Adrenal gland (tissue), 12 donors: ENCODE measurements around the gene TUBB4B. TPM values are rescaled to one million over a fixed set of nuclear protein-coding genes. Genes with fewer than 3 reads are reported as not detected.

ENCODE experiments used
- DNase-seq, 7 donors: peaks; one replicate each; pipeline ENCODE4 v3.0.0-alpha.2; 2019 to 2020
- H3K27ac ChIP-seq, 5 donors: fragments of 200-600 bp; sonication (generic) in 4 of 5; 1 replicate in 3 of 5; 2 replicates in 2 of 5; pipeline versions ENCODE4 v1.5.1 to v1.8.0; 2016 to 2020; ENCODE audit warnings: mild to moderate bottlenecking in 1 of 5
- H3K27me3 ChIP-seq: fragments of 200-600 bp; 2 replicates; pipeline ENCODE4 v1.8.0; 2021
- H3K36me3 ChIP-seq, 2 donors: fragments of 200-600 bp; replicated peaks in 1 of 2; 1 replicate in 1 of 2; 2 replicates in 1 of 2; pipeline versions ENCODE4 v1.5.1 to v1.8.0; 2018 to 2022
- H3K4me1 ChIP-seq, 2 donors: fragments of 200-600 bp; replicated peaks in 1 of 2; 1 replicate in 1 of 2; 2 replicates in 1 of 2; pipeline versions ENCODE4 v1.5.1 to v1.8.0; 2018 to 2021
- H3K4me3 ChIP-seq, 4 donors: fragments of 200-600 bp; sonication (generic) in 3 of 4; one replicate each; pipeline ENCODE4 v1.5.1; 2016 to 2018
- H3K9me3 ChIP-seq, 3 donors: fragments of 200-600 bp; sonication (generic) in 1 of 3; replicated peaks in 1 of 3; 1 replicate in 2 of 3; 2 replicates in 1 of 3; pipeline versions ENCODE4 v1.5.1 to v1.8.0; 2016 to 2021
- CTCF ChIP-seq, 6 experiments: fragments of 450-650 bp in 4 of 6; fragments of 200-600 bp in 2 of 6; sonication (generic) in 1 of 6; IDR thresholded peaks; 1 replicate in 5 of 6; 2 replicates in 1 of 6; pipeline versions ENCODE4 v1.5.1 to v1.8.0; 2016 to 2021; ENCODE audit warnings: antibody characterized with exemption in 6 of 6, mild to moderate bottlenecking in 2 of 6, moderate library complexity in 1 of 6
- POLR2A ChIP-seq, 2 donors: fragments of 450-650 bp; IDR thresholded peaks; one replicate each; pipeline ENCODE4 v1.6.1; 2017; ENCODE audit warnings: antibody characterized with exemption in 2 of 2, mild to moderate bottlenecking in 2 of 2, moderate library complexity in 1 of 2
- WGBS, 4 donors: extraction: QIAGEN DNeasy Blood & Tissue Kit in 2 of 4; methylation state at CpG; one replicate each; pipeline versions ENCODE4 v1.1.5 to v1.1.7; 2013 to 2017; 5-methylcytosine and 5-hydroxymethylcytosine counted together
- intact Hi-C, 2 donors: fragments of 100-400 bp; cut with DNase I; formaldehyde crosslinking; loops; one replicate each; pipeline versions ENCODE4 v1.14.1 to v1.15.0; 2022 to 2023
- polyA plus RNA-seq, 3 donors: library from polyadenylated mRNA; stranded (reverse); fragments of 200-250 nt in 2 of 3; fragments of 350-450 nt in 1 of 3; fragmentation: Illumina TruSeq in 1 of 3; extraction: RNeasy Lipid Tissue Mini Kit (QIAGEN cat#74804) in 1 of 3; gene quantifications; one replicate each; pipeline ENCODE4 v1.2.3, GENCODE V29; 2013 to 2014
- total RNA-seq, 9 donors: library from RNA; depleted of rRNA in 4 of 9; stranded (reverse); fragments of >200 nt in 4 of 9; fragments of 120-200 nt in 1 of 9; fragmentation: NEBNext Ultra II Directional in 1 of 9; extraction: Animal tissue kit (Norgen Biotek cat#: 25700) in 1 of 9; gene quantifications; one replicate each; pipeline versions ENCODE4 v1.1.0 to v1.2.4, GENCODE V29; 2013 to 2023
- donor health status: healthy with polysubstance abuse.
- donor health status: Bipolar disorder and iron deficiency.
- donor health status: DM: yes; HTN: yes; CAD: no.
- donor health status: DM: no; HTN: no; CAD: no.
- donor health status: DM: no; HTN: no; CAD: no.
- donor health status: DM: yes; HTN: yes; CAD: no.

Gene TUBB4B
- total and polyA plus RNA-seq, 12 donors: 69.9 to 362 (median 151) TPM

- no peak for DNase-seq
- Histone ChIP-seq H3K36me3 (no peaks in the 10 kb centered on the region), H3K9me3 (no peaks in the 10 kb centered on the region), H3K4me1 (peaks cover 14 to 27% of the 10 kb centered on the region in 2 donors), H3K27ac (no peak overlapping the region), H3K27me3 (no peaks in the 10 kb centered on the region), H3K4me3 (no peak overlapping the region)
- WGBS, 4 donors: 85 to 91% (median 89%) methylated on average over 10 to 22 of the region's 22 CpGs
- intact Hi-C loops: no loop called here
- TF ChIP-seq POLR2A (IDR thresholded peaks at IDR 0.05): no peak
- TF ChIP-seq CTCF (IDR thresholded peaks at IDR 0.05): no peak
These were observed 10.6 kb downstream of the TUBB4B start for GRCh38 chr9:137251490-137252268.

- no peak for DNase-seq
- Histone ChIP-seq H3K9me3 (no peaks in the 10 kb centered on the region), H3K36me3 (peaks cover 0 to 2% of the 10 kb centered on the region in 2 donors), H3K27ac (no peak overlapping the region), H3K4me1 (peaks cover 14 to 31% of the 10 kb centered on the region in 2 donors), H3K27me3 (no peaks in the 10 kb centered on the region), H3K4me3 (no peak overlapping the region)
- intact Hi-C loops: no loop called here
- no peak for TF ChIP-seq POLR2A (IDR thresholded peaks at IDR 0.05)
- 86 to 100% (median 94%) methylated on average over 13 to 35 of the region's 35 CpGs for WGBS, 4 donors
These were observed 11.7 kb downstream of the TUBB4B start for GRCh38 chr9:137252555-137253506.

DNA sequence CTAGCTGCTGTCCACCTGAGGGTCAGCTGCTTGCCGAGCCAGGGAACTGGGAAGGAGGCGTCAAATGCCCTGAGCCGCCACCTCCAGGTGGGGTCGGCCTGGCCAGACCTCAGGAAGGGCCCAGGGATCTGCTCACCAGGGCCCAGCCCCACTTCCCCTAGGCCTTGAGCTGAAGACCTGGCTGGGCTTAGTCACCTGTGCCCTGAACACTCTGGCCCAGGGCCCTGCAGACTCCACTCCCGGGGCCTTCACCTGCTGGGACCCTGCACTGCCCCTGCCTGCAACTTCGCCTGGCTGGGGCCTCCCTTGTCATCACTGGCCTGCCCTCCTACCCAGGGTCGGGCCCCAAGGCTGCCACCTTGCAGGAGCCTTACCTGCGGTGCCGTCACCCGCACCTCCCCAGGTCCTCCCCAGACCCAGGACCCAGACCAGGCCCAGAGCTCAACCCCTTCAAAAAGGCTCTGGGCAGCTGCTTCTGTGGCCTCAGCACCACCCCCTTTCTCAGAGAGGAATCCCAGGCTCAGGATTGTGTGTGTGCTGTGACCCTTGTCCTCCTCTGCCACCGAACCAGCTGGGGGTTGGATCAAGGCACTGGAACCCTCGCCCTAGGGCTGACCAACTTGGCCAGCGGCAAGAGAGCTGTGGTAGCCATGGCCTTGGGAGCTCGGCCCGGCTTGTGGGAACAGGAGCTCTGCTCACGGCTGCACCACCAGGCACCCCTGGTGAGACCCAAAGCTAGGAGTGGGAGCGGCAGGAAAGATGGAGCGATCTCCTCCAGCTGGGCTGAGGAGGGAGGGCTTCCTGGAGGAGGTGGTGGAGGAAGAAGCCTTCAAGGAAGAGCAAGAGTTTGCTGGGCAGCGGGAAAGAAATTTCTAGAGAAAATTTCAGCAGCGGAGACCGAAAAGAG lies 12.9 kb downstream of the TUBB4B start:
- DNase-seq: peak in 5 of 7 donors; percentile 49 to 68 (median 62)
- 33 to 60% (median 48%) methylated on average over 11 to 21 of the region's 21 CpGs for WGBS, 4 donors
- Histone ChIP-seq H3K9me3 (no peaks in the 10 kb centered on the region), H3K4me3 (peak overlapping the region in 2 of 4 donors; percentile 44 to 99), H3K36me3 (peaks cover 0 to 10% of the 10 kb centered on the region in 2 donors), H3K27me3 (no peaks in the 10 kb centered on the region), H3K27ac (peak overlapping the region in 2 of 5 donors; percentile 65 to 88), H3K4me1 (peaks cover 14 to 31% of the 10 kb centered on the region in 2 donors)
- TF ChIP-seq POLR2A (IDR thresholded peaks at IDR 0.05) (no peak), CTCF (IDR thresholded peaks at IDR 0.05) (no peak)
- intact Hi-C loops: no loop called here

GRCh38 chr9:137254624-137255447 lies 13.7 kb downstream of the TUBB4B start, which contains the start of gene NELFB:
Gene NELFB (plus strand): TSS chr9:137255327.
- intact Hi-C loops: no loop called here
- TF ChIP-seq POLR2A (IDR thresholded peaks at IDR 0.05) (peak; percentile 48 to 58), CTCF (IDR thresholded peaks at IDR 0.05) (peak in 1 of 6 experiments; percentile 11)
- 1 to 4% (median 2%) methylated on average over 15 to 105 of the region's 105 CpGs for WGBS, 4 donors
- Histone ChIP-seq H3K27ac (peak within 1 kb of the TSS in 3 of 5 donors; percentile 20 to 88 (median 65)), H3K4me1 (peaks cover 14 to 31% of the 10 kb centered on the region in 2 donors), H3K36me3 (peaks cover 0 to 15% of the 10 kb centered on the region in 2 donors), H3K9me3 (no peaks in the 10 kb centered on the region), H3K4me3 (peak within 1 kb of the TSS; percentile 80 to 99 (median 94)), H3K27me3 (no peaks in the 10 kb centered on the region)
- peak; percentile 87 to 95 (median 93) for DNase-seq
